Osteocyte (in vitro differentiated cells): ENCODE results near the gene PTPRK. TPM values are rescaled to one million over a fixed set of nuclear protein-coding genes. Genes with fewer than 3 reads are reported as not detected.

Experiments
- DNase-seq: peaks from one replicate; pipeline ENCODE4 v3.0.0; 2021; ENCODE audit warnings: mixed read lengths; ENCODE audit not compliant: unreplicated experiment; ENCODE audit errors: extremely low spot score
- H3K27ac Mint-ChIP-seq: one replicate; pipeline ENCODE4 v1.8.0; 2021; ENCODE audit warnings: mild to moderate bottlenecking, mixed read lengths; ENCODE audit not compliant: unreplicated experiment
- H3K27me3 Mint-ChIP-seq: one replicate; pipeline ENCODE4 v1.8.0; 2021; ENCODE audit warnings: mixed read lengths; ENCODE audit not compliant: unreplicated experiment
- H3K36me3 Mint-ChIP-seq: one replicate; pipeline ENCODE4 v1.8.0; 2021; ENCODE audit warnings: mixed read lengths; ENCODE audit not compliant: unreplicated experiment
- H3K4me1 Mint-ChIP-seq: one replicate; pipeline ENCODE4 v1.8.0; 2021; ENCODE audit warnings: mixed read lengths; ENCODE audit not compliant: unreplicated experiment
- H3K4me3 Mint-ChIP-seq: one replicate; pipeline ENCODE4 v1.8.0; 2021; ENCODE audit warnings: mild to moderate bottlenecking, moderate library complexity, mixed read lengths; ENCODE audit not compliant: unreplicated experiment
- H3K9me3 Mint-ChIP-seq: one replicate; pipeline ENCODE4 v1.8.0; 2021; ENCODE audit warnings: mixed read lengths; ENCODE audit not compliant: unreplicated experiment
- CTCF ChIP-seq: fragments of 200-600 bp; sonication (generic); IDR thresholded peaks from 2 replicates; pipeline ENCODE4 v1.5.0; 2021; ENCODE audit warnings: antibody characterized with exemption, mild to moderate bottlenecking, moderate library complexity
- total RNA-seq: library from RNA; stranded (reverse); gene quantifications from 2 replicates; pipeline ENCODE4 v1.2.1, GENCODE V29; 2021

The PTPRK gene
- total RNA-seq, 1 donor from 2014 or later = 130 TPM

GRCh38 chr6:128098000-128098581 lies 422.3 kb downstream of the PTPRK start:
- Mint-ChIP-seq H3K27me3 (no peaks in the 10 kb centered on the region), H3K4me1 (peaks cover 2% of the 10 kb centered on the region), H3K36me3 (peaks cover 12% of the 10 kb centered on the region), H3K27ac (no peak overlapping the region), H3K9me3 (no peaks in the 10 kb centered on the region), H3K4me3 (no peak overlapping the region)
- DNase-seq = no peak
- TF ChIP-seq CTCF = no peak

GRCh38 chr6:128097009-128097408 lies 423.4 kb downstream of the PTPRK start:
- Mint-ChIP-seq H3K36me3 (peaks cover 12% of the 10 kb centered on the region), H3K9me3 (no peaks in the 10 kb centered on the region), H3K27me3 (no peaks in the 10 kb centered on the region), H3K4me3 (no peak overlapping the region), H3K27ac (no peak overlapping the region), H3K4me1 (peaks cover 2% of the 10 kb centered on the region)
- TF ChIP-seq CTCF = no peak
- DNase-seq = no peak

DNA sequence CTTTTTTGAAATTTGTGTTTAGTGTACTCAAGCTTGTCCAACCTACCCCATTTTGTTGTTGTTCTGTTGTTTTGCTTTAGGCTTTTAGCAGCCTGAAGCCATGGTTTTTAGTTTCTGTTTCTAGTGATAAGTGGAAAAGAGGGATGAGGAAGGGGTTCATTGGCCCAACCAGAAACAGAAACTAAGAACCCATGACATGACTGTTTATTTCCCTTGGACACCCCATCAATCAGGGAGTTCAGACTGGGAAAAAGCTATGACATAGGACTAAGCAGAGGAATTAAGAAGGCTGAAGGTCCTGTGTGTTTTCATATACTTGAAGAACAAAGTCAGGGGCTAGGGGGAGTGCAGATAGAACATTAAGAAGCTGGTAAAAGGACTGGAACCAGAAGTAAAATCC lies 425.0 kb downstream of the PTPRK start:
- no peaks in the 10 kb centered on the region for H3K9me3 Mint-ChIP-seq
- H3K27ac Mint-ChIP-seq = no peak overlapping the region
- TF ChIP-seq CTCF = no peak
- no peaks in the 10 kb centered on the region for H3K27me3 Mint-ChIP-seq
- H3K4me1 Mint-ChIP-seq = peaks cover 2% of the 10 kb centered on the region
- no peak overlapping the region for H3K4me3 Mint-ChIP-seq
- DNase-seq = no peak
- H3K36me3 Mint-ChIP-seq = peaks cover 12% of the 10 kb centered on the region

GRCh38 chr6:128079021-128079420 lies 441.4 kb downstream of the PTPRK start:
- DNase-seq = no peak
- no peaks in the 10 kb centered on the region for H3K27me3 Mint-ChIP-seq
- no peak for TF ChIP-seq CTCF
- no peak overlapping the region for H3K27ac Mint-ChIP-seq
- no peak overlapping the region for H3K4me3 Mint-ChIP-seq
- H3K4me1 Mint-ChIP-seq = no peaks in the 10 kb centered on the region
- H3K36me3 Mint-ChIP-seq = peaks cover 48% of the 10 kb centered on the region
- H3K9me3 Mint-ChIP-seq = no peaks in the 10 kb centered on the region

DNA sequence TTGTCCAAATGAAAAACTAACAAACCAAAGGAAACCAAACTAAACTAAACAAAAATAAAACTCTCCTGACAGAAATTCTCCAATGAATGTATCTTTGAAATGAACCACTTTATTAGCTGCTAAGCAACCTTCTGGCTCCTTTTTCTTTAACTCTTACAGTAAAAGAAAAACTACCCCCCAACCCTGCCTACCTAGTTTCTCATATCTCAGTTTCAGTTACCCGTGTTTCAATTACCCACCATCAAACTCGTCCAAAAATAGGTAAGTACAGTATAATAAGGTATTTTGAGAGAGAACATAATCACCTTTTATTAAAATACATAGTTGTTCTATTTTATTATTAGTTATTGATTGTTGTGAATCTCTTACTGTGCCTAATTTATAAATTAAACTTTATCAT lies 442.1 kb downstream of the PTPRK start:
- no peak overlapping the region for H3K27ac Mint-ChIP-seq
- H3K27me3 Mint-ChIP-seq = no peaks in the 10 kb centered on the region
- H3K4me1 Mint-ChIP-seq = no peaks in the 10 kb centered on the region
- peaks cover 48% of the 10 kb centered on the region for H3K36me3 Mint-ChIP-seq
- no peak for TF ChIP-seq CTCF
- H3K9me3 Mint-ChIP-seq = no peaks in the 10 kb centered on the region
- DNase-seq = no peak
- no peak overlapping the region for H3K4me3 Mint-ChIP-seq
